Adrenal gland (tissue), 12 donors: Measurements from ENCODE around the gene D2HGDH. TPM values are rescaled to one million over a fixed set of nuclear protein-coding genes. Genes with fewer than 3 reads are reported as not detected.

Experiments used
- DNase-seq, 7 donors: peaks; one replicate each; pipeline ENCODE4 v3.0.0-alpha.2; 2019 to 2020
- H3K27ac ChIP-seq, 5 donors: fragments of 200-600 bp; sonication (generic) in 4 of 5; 1 replicate in 3 of 5; 2 replicates in 2 of 5; pipeline versions ENCODE4 v1.5.1 to v1.8.0; 2016 to 2020; ENCODE audit warnings: mild to moderate bottlenecking in 1 of 5
- H3K27me3 ChIP-seq: fragments of 200-600 bp; 2 replicates; pipeline ENCODE4 v1.8.0; 2021
- H3K36me3 ChIP-seq, 2 donors: fragments of 200-600 bp; replicated peaks in 1 of 2; 1 replicate in 1 of 2; 2 replicates in 1 of 2; pipeline versions ENCODE4 v1.5.1 to v1.8.0; 2018 to 2022
- H3K4me1 ChIP-seq, 2 donors: fragments of 200-600 bp; replicated peaks in 1 of 2; 1 replicate in 1 of 2; 2 replicates in 1 of 2; pipeline versions ENCODE4 v1.5.1 to v1.8.0; 2018 to 2021
- H3K4me3 ChIP-seq, 4 donors: fragments of 200-600 bp; sonication (generic) in 3 of 4; one replicate each; pipeline ENCODE4 v1.5.1; 2016 to 2018
- H3K9me3 ChIP-seq, 3 donors: fragments of 200-600 bp; sonication (generic) in 1 of 3; replicated peaks in 1 of 3; 1 replicate in 2 of 3; 2 replicates in 1 of 3; pipeline versions ENCODE4 v1.5.1 to v1.8.0; 2016 to 2021
- CTCF ChIP-seq, 6 experiments: fragments of 450-650 bp in 4 of 6; fragments of 200-600 bp in 2 of 6; sonication (generic) in 1 of 6; IDR thresholded peaks; 1 replicate in 5 of 6; 2 replicates in 1 of 6; pipeline versions ENCODE4 v1.5.1 to v1.8.0; 2016 to 2021; ENCODE audit warnings: antibody characterized with exemption in 6 of 6, mild to moderate bottlenecking in 2 of 6, moderate library complexity in 1 of 6
- POLR2A ChIP-seq, 2 donors: fragments of 450-650 bp; IDR thresholded peaks; one replicate each; pipeline ENCODE4 v1.6.1; 2017; ENCODE audit warnings: antibody characterized with exemption in 2 of 2, mild to moderate bottlenecking in 2 of 2, moderate library complexity in 1 of 2
- WGBS, 4 donors: extraction: QIAGEN DNeasy Blood & Tissue Kit in 2 of 4; methylation state at CpG; one replicate each; pipeline versions ENCODE4 v1.1.5 to v1.1.7; 2013 to 2017; 5-methylcytosine and 5-hydroxymethylcytosine counted together
- intact Hi-C, 2 donors: fragments of 100-400 bp; cut with DNase I; formaldehyde crosslinking; loops; one replicate each; pipeline versions ENCODE4 v1.14.1 to v1.15.0; 2022 to 2023
- polyA plus RNA-seq, 3 donors: library from polyadenylated mRNA; stranded (reverse); fragments of 200-250 nt in 2 of 3; fragments of 350-450 nt in 1 of 3; fragmentation: Illumina TruSeq in 1 of 3; extraction: RNeasy Lipid Tissue Mini Kit (QIAGEN cat#74804) in 1 of 3; gene quantifications; one replicate each; pipeline ENCODE4 v1.2.3, GENCODE V29; 2013 to 2014
- total RNA-seq, 9 donors: library from RNA; depleted of rRNA in 4 of 9; stranded (reverse); fragments of >200 nt in 4 of 9; fragments of 120-200 nt in 1 of 9; fragmentation: NEBNext Ultra II Directional in 1 of 9; extraction: Animal tissue kit (Norgen Biotek cat#: 25700) in 1 of 9; gene quantifications; one replicate each; pipeline versions ENCODE4 v1.1.0 to v1.2.4, GENCODE V29; 2013 to 2023
- donor health status: healthy with polysubstance abuse.
- donor health status: Bipolar disorder and iron deficiency.
- donor health status: DM: yes; HTN: yes; CAD: no.
- donor health status: DM: no; HTN: no; CAD: no.
- donor health status: DM: no; HTN: no; CAD: no.
- donor health status: DM: yes; HTN: yes; CAD: no.

The D2HGDH gene
- total and polyA plus RNA-seq, 12 donors, result 4.3 to 131 (median 38.1) TPM

DNA sequence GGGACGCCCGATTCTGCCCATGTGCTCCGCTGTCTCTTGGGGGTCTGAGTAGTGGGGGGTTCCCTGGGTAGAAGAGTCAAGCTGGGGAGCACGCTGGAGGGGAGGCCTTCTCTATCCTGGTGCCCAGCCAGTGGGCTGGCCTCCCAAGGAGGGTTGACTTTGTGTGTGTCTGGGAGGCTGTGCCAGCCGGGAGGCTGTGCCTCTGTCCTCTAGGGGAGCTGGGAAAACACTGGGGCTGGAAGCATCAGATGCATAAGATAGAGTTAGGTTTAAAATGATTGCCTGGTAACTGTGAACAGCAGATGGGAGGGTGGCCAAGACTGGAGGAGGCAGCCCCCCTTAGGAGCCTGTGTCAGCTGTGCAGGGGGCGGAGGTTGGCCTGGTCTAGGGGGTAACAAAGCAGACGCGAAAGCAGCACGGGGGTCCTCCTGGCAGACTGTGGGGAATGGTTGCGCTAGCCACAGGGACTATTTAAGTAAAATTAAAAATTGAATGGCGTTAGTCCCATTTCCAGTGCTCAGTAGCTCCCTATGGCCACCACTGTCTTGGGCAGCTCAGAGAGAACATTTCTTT, 31.3 kb upstream of the D2HGDH start:
- no peaks in the 10 kb centered on the region for H3K9me3 ChIP-seq
- 42 to 68% (median 46%) methylated on average over 8 to 11 of the region's 11 CpGs for WGBS, 4 donors
- peak in 2 of 7 donors; percentile 22 to 38 for DNase-seq
- H3K36me3 ChIP-seq, result peaks cover 0 to 26% of the 10 kb centered on the region in 2 donors
- intact Hi-C loops, result no loop called here
- no peaks in the 10 kb centered on the region for H3K27me3 ChIP-seq
- H3K4me1 ChIP-seq, result peaks cover 0 to 13% of the 10 kb centered on the region in 2 donors
- peak overlapping the region in 3 of 4 donors; percentile 22 to 93 (median 53) for H3K4me3 ChIP-seq
- TF ChIP-seq CTCF (IDR thresholded peaks at IDR 0.05), result no peak
- TF ChIP-seq POLR2A (IDR thresholded peaks at IDR 0.05), result no peak
- H3K27ac ChIP-seq, result peak overlapping the region in 1 of 5 donors; percentile 98

- no peak for DNase-seq
- intact Hi-C loops, result no loop called here
- TF ChIP-seq CTCF (IDR thresholded peaks at IDR 0.05), result no peak
- TF ChIP-seq POLR2A (IDR thresholded peaks at IDR 0.05), result no peak
- no peak overlapping the region for H3K4me3 ChIP-seq
- WGBS, 4 donors, result 95 to 99% (median 98%) methylated on average over 6 of the region's 6 CpGs
- H3K27ac ChIP-seq, result no peak overlapping the region
- peaks cover 0 to 54% of the 10 kb centered on the region in 2 donors for H3K36me3 ChIP-seq
- no peaks in the 10 kb centered on the region for H3K9me3 ChIP-seq
- H3K4me1 ChIP-seq, result peaks cover 0 to 9% of the 10 kb centered on the region in 2 donors
- no peaks in the 10 kb centered on the region for H3K27me3 ChIP-seq
Observed at GRCh38 chr2:241706537-241706936, 27.9 kb upstream of the D2HGDH start.

DNA sequence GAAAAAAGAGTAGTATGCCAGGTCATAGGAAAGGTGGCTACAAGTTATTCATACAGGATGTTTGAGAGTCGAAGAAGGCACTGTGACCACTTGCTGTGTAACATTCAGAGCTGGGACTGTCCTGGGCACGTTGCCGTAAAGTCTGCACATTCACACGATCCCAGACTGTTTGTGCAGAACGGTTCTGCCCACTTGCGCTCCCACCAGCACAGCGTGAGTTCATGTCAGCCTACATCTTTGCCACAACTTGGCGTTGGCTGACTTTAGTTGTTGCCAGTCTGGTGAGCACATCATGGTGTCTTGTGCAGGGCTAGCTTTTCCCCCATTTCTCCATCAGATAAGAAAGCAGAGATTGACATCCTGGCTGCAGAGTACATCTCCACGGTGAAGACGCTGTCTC, 25.6 kb upstream of the D2HGDH start:
- intact Hi-C loops, result no loop called here
- no peaks in the 10 kb centered on the region for H3K4me1 ChIP-seq
- H3K27ac ChIP-seq, result no peak overlapping the region
- no peaks in the 10 kb centered on the region for H3K27me3 ChIP-seq
- DNase-seq, result no peak
- TF ChIP-seq POLR2A (IDR thresholded peaks at IDR 0.05) (no peak), CTCF (IDR thresholded peaks at IDR 0.05) (no peak)
- peaks cover 0 to 72% of the 10 kb centered on the region in 2 donors for H3K36me3 ChIP-seq
- H3K9me3 ChIP-seq, result no peaks in the 10 kb centered on the region
- no peak overlapping the region for H3K4me3 ChIP-seq
- WGBS, 4 donors, result 88 to 92% (median 89%) methylated on average over 10 of the region's 10 CpGs

GRCh38 chr2:241719093-241719492, 15.3 kb upstream of the D2HGDH start:
- TF ChIP-seq POLR2A (IDR thresholded peaks at IDR 0.05) (no peak), CTCF (IDR thresholded peaks at IDR 0.05) (no peak)
- no peak overlapping the region for H3K27ac ChIP-seq
- WGBS, 4 donors, result 86 to 94% (median 92%) methylated on average over 6 to 16 of the region's 16 CpGs
- H3K27me3 ChIP-seq, result no peaks in the 10 kb centered on the region
- H3K9me3 ChIP-seq, result no peaks in the 10 kb centered on the region
- intact Hi-C loops, result no loop called here
- DNase-seq, result no peak
- peaks cover 0 to 37% of the 10 kb centered on the region in 2 donors for H3K36me3 ChIP-seq
- H3K4me3 ChIP-seq, result no peak overlapping the region
- no peaks in the 10 kb centered on the region for H3K4me1 ChIP-seq
